Adrenal gland (tissue), 5 donors: Measurements from ENCODE around the gene DOCK4.

ENCODE experiments used
- CTCF ChIP-seq, 6 experiments: fragments of 450-650 bp in 4 of 6; fragments of 200-600 bp in 2 of 6; sonication (generic) in 1 of 6; IDR thresholded peaks; 1 replicate in 5 of 6; 2 replicates in 1 of 6; pipeline versions ENCODE4 v1.5.1 to v1.8.0; 2016 to 2021; ENCODE audit warnings: antibody characterized with exemption in 6 of 6, mild to moderate bottlenecking in 2 of 6, moderate library complexity in 1 of 6
- POLR2A ChIP-seq, 2 donors: fragments of 450-650 bp; IDR thresholded peaks; one replicate each; pipeline ENCODE4 v1.6.1; 2017; ENCODE audit warnings: antibody characterized with exemption in 2 of 2, mild to moderate bottlenecking in 2 of 2, moderate library complexity in 1 of 2
- donor health status: DM: no; HTN: no; CAD: no.

- TF ChIP-seq POLR2A (IDR thresholded peaks at IDR 0.05), result no peak
- TF ChIP-seq CTCF (IDR thresholded peaks at IDR 0.05), result no peak
These were observed 61.0 kb downstream of the DOCK4 start for GRCh38 chr7:112145206-112145605.
